H1 (cell line): ENCODE results near the gene HINT3.

ENCODE experiments used
- POLR2AphosphoS5 ChIP-seq: IDR thresholded peaks from 2 replicates; pipeline ENCODE4 v1.6.1; 2011; ENCODE audit warnings: low read depth, low read length
- TAF1 ChIP-seq: IDR thresholded peaks from 2 replicates; pipeline ENCODE4 v1.6.1; 2011; ENCODE audit warnings: mild to moderate bottlenecking, low read depth, low read length

- TF ChIP-seq TAF1 (no peak), POLR2AphosphoS5 (no peak; the same call in 1 of the 2 replicates)
These were observed 3.1 kb upstream of the HINT3 start for GRCh38 chr6:125953502-125953875.
